HFFc6 (cell line): ENCODE results near the gene DGLUCY. TPM values are rescaled to one million over a fixed set of nuclear protein-coding genes. Genes with fewer than 3 reads are reported as not detected.

ENCODE experiments used
- DNase-seq: peaks from one replicate; pipeline ENCODE4 v3.0.0-alpha.2; 2018
- H3K27ac Mint-ChIP-seq: 2 replicates; pipeline ENCODE4 v1.8.0; 2020; ENCODE audit warnings: mild to moderate bottlenecking, mixed read lengths
- H3K27me3 Mint-ChIP-seq: 2 replicates; pipeline ENCODE4 v1.8.0; 2021; ENCODE audit warnings: mild to moderate bottlenecking, moderate library complexity, mixed read lengths; ENCODE audit not compliant: insufficient read depth
- H3K36me3 Mint-ChIP-seq: 2 replicates; pipeline ENCODE4 v1.8.0; 2021; ENCODE audit warnings: low read depth, mixed read lengths
- H3K4me1 Mint-ChIP-seq: 2 replicates; pipeline ENCODE4 v1.8.0; 2020; ENCODE audit warnings: low read depth, mixed read lengths
- H3K4me3 Mint-ChIP-seq: 2 replicates; pipeline ENCODE4 v1.8.0; 2020; ENCODE audit warnings: mild to moderate bottlenecking, moderate library complexity, mixed read lengths
- H3K9me3 Mint-ChIP-seq: 2 replicates; pipeline ENCODE4 v1.8.0; 2020; ENCODE audit warnings: mild to moderate bottlenecking, mixed read lengths
- total RNA-seq, 6 experiments: library from RNA; stranded (reverse); fragmentation: NEBNext Ultra II Directional; extraction: Animal tissue kit (Norgen Biotek cat#: 25700); gene quantifications; 2 replicates in 1 of 6; 3 replicates in 5 of 6; pipeline ENCODE4 v1.2.3, GENCODE V29; 2021
- TF ChIP-seq, protein P1 (sequence below): fragments of 200-600 bp; sonication (generic); IDR thresholded peaks from 2 replicates; pipeline ENCODE4 v1.5.0; 2021; ENCODE audit warnings: antibody characterized with exemption, mild to moderate bottlenecking

The DGLUCY gene
- total RNA-seq, 6 experiments from 2014 or later = 13.5 to 18.1 (median 15.2) TPM

DNA sequence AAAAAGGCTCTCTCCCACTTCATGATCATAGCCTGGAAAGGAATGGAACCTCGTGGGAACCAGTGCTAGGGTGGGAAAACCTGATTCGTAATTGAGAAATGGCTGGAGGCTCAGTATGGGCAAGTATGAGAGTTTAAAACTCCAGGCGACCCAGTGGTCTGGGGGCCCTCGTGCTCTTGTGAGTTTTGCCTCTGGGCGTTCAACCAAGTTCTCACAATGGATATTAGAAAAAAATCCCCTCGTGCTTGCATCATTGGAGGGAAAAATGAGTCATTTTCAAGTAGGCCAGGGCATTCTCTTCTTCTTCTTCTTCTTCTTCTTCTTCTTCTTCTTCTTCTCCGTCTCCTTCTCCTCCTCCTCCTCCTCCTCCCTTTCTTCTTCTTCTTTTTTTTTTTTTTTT lies 91.6 kb downstream of the DGLUCY start:
- H3K4me3 Mint-ChIP-seq = no peak overlapping the region
- H3K27ac Mint-ChIP-seq = no peak overlapping the region
- H3K9me3 Mint-ChIP-seq = peaks cover 6% of the 10 kb centered on the region; the same call in 1 of the 2 replicates
- no peak for DNase-seq
- TF ChIP-seq, protein P1, sequence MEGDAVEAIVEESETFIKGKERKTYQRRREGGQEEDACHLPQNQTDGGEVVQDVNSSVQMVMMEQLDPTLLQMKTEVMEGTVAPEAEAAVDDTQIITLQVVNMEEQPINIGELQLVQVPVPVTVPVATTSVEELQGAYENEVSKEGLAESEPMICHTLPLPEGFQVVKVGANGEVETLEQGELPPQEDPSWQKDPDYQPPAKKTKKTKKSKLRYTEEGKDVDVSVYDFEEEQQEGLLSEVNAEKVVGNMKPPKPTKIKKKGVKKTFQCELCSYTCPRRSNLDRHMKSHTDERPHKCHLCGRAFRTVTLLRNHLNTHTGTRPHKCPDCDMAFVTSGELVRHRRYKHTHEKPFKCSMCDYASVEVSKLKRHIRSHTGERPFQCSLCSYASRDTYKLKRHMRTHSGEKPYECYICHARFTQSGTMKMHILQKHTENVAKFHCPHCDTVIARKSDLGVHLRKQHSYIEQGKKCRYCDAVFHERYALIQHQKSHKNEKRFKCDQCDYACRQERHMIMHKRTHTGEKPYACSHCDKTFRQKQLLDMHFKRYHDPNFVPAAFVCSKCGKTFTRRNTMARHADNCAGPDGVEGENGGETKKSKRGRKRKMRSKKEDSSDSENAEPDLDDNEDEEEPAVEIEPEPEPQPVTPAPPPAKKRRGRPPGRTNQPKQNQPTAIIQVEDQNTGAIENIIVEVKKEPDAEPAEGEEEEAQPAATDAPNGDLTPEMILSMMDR = no peak
- H3K36me3 Mint-ChIP-seq = peaks cover 36% of the 10 kb centered on the region
- H3K4me1 Mint-ChIP-seq = no peaks in the 10 kb centered on the region
- peaks cover 1% of the 10 kb centered on the region; the same call in 1 of the 2 replicates for H3K27me3 Mint-ChIP-seq

GRCh38 chr14:91207008-91207407 lies 93.1 kb downstream of the DGLUCY start:
- Mint-ChIP-seq H3K4me1 (no peaks in the 10 kb centered on the region), H3K27me3 (peaks cover 1% of the 10 kb centered on the region; the same call in 1 of the 2 replicates), H3K36me3 (peaks cover 28% of the 10 kb centered on the region), H3K9me3 (no peaks in the 10 kb centered on the region), H3K4me3 (no peak overlapping the region), H3K27ac (no peak overlapping the region)
- no peak for DNase-seq
- TF ChIP-seq, protein P1 = no peak

GRCh38 chr14:91211017-91211416 lies 97.1 kb downstream of the DGLUCY start:
- Mint-ChIP-seq H3K4me3 (no peak overlapping the region), H3K36me3 (peaks cover 16% of the 10 kb centered on the region), H3K9me3 (no peaks in the 10 kb centered on the region), H3K27me3 (0 out of 2 replicates have a peak, but pooled peaks cover under 1% of the 10 kb centered on the region), H3K27ac (no peak overlapping the region), H3K4me1 (no peaks in the 10 kb centered on the region)
- TF ChIP-seq, protein P1 = no peak
- no peak for DNase-seq

DNA sequence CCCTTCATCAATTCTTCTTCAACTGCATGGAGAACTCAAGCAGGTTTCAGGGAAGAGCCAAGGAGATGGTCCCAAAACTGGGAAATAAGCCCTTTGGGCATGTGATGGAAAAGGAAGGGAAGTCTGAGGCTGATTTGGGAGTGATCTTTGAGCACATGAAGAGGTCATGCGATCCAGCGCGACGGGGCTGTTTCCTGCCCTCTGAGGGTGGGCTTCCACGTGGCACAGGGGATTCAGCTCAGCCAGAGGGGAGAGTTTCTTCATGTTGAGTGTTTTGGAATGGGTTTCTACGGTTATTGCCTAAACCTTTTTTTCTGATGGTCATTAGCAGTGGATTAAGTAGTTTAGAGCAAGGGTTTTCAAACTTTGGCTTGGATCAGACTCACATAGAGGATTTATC lies 100.4 kb downstream of the DGLUCY start:
- H3K36me3 Mint-ChIP-seq = peaks cover 15% of the 10 kb centered on the region
- TF ChIP-seq, protein P1 = no peak
- no peaks in the 10 kb centered on the region for H3K9me3 Mint-ChIP-seq
- H3K4me3 Mint-ChIP-seq = no peak overlapping the region
- H3K27me3 Mint-ChIP-seq = peaks cover 2% of the 10 kb centered on the region; the same call in 1 of the 2 replicates
- no peaks in the 10 kb centered on the region for H3K4me1 Mint-ChIP-seq
- no peak for DNase-seq
- no peak overlapping the region for H3K27ac Mint-ChIP-seq

DNA sequence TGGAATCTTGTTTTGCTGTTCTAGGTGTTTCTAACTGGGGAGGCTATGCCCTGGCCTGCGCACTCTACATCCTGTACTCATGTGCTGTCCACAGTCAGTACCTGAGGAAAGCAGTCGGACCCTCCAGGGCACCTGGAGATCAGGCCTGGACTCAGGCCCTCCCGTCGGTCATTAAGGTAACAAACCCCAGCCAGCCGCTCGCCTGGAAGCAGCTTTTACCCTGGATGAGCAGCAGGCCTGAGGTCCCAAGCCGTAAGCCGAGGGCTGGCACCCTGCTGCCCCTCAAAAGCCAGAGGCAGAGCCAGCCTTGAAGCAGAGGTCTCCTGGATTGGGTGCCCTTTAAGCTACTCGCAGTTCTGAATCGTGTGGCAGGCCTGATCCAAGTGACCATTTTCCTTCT lies 101.5 kb downstream of the DGLUCY start:
- Mint-ChIP-seq H3K27ac (no peak overlapping the region), H3K4me1 (no peaks in the 10 kb centered on the region), H3K4me3 (no peak overlapping the region), H3K9me3 (no peaks in the 10 kb centered on the region), H3K27me3 (peaks cover 2% of the 10 kb centered on the region; the same call in 1 of the 2 replicates), H3K36me3 (peaks cover 9% of the 10 kb centered on the region; the same call in 1 of the 2 replicates)
- TF ChIP-seq, protein P1 = no peak
- DNase-seq = no peak
